ENCODE results near the gene HLA-DPA1.

GRCh38 chr6:33017018-33017417, 56.4 kb downstream of the HLA-DPA1 start:
- TF ChIP-seq POLR2AphosphoS5 (IDR thresholded peaks at IDR 0.05): no peak
- TF ChIP-seq CTCF (IDR thresholded peaks at IDR 0.05): no peak

Data from suprapubic skin (tissue), 3 donors.